Ishikawa (cell line): ENCODE results near the gene ATP8A2.

Source experiments
- CEBPB ChIP-seq: IDR thresholded peaks from 2 replicates; pipeline ENCODE4 v1.6.1; 2012
- CREB1 ChIP-seq: IDR thresholded peaks from 2 replicates; pipeline ENCODE4 v1.6.1; 2012; ENCODE audit warnings: low read depth
- EGR1 ChIP-seq: IDR thresholded peaks from 2 replicates; pipeline ENCODE4 v1.6.1; 2012
- EP300 ChIP-seq: IDR thresholded peaks from 2 replicates; pipeline ENCODE4 v1.6.1; 2012; ENCODE audit warnings: borderline replicate concordance
- FOXM1 ChIP-seq: IDR thresholded peaks from 2 replicates; pipeline ENCODE4 v1.6.1; 2012; ENCODE audit warnings: low read depth, borderline replicate concordance
- MAX ChIP-seq: IDR thresholded peaks from 2 replicates; pipeline ENCODE4 v1.6.1; 2012
- NFIC ChIP-seq: IDR thresholded peaks from 2 replicates; pipeline ENCODE4 v1.6.1; 2012
- RAD21 ChIP-seq: IDR thresholded peaks from 2 replicates; pipeline ENCODE4 v1.6.1; 2012; ENCODE audit warnings: low read depth
- REST ChIP-seq: IDR thresholded peaks from 2 replicates; pipeline ENCODE4 v1.6.1; 2012; ENCODE audit warnings: low read depth, mild to moderate bottlenecking
- TAF1 ChIP-seq: IDR thresholded peaks from 2 replicates; pipeline ENCODE4 v1.6.1; 2012; ENCODE audit warnings: low read depth, mild to moderate bottlenecking
- TCF12 ChIP-seq: IDR thresholded peaks from 2 replicates; pipeline ENCODE4 v1.6.1; 2012; ENCODE audit warnings: low read depth
- TEAD4 ChIP-seq: IDR thresholded peaks from 2 replicates; pipeline ENCODE4 v1.6.1; 2012
- USF1 ChIP-seq: IDR thresholded peaks from 2 replicates; pipeline ENCODE4 v1.6.1; 2012
- YY1 ChIP-seq: IDR thresholded peaks from 2 replicates; pipeline ENCODE4 v1.6.1; 2012; ENCODE audit warnings: low read depth
- ZBTB7A ChIP-seq: IDR thresholded peaks from 2 replicates; pipeline ENCODE4 v1.6.1; 2012; ENCODE audit warnings: low read depth

The ATP8A2 gene

GRCh38 chr13:25682276-25682675, 310.5 kb downstream of the ATP8A2 start:
- TF ChIP-seq FOXM1 = no peak
- TF ChIP-seq ZBTB7A = no peak
- no peak for TF ChIP-seq NFIC
- TF ChIP-seq EGR1 = no peak
- no peak for TF ChIP-seq CREB1
- no peak for TF ChIP-seq TCF12
- no peak for TF ChIP-seq CEBPB
- TF ChIP-seq RAD21 = no peak
- no peak for TF ChIP-seq YY1
- no peak for TF ChIP-seq MAX
- no peak for TF ChIP-seq TEAD4
- no peak for TF ChIP-seq TAF1
- TF ChIP-seq EP300 = no peak
- no peak for TF ChIP-seq REST
- no peak for TF ChIP-seq USF1

- no peak for TF ChIP-seq MAX
Observed at GRCh38 chr13:25683056-25683455, 311.3 kb downstream of the ATP8A2 start.

- TF ChIP-seq TEAD4 (no peak), ZBTB7A (no peak), TAF1 (no peak), REST (no peak), NFIC (no peak), USF1 (no peak), FOXM1 (no peak)
Observed at GRCh38 chr13:25683662-25684370, 312.0 kb downstream of the ATP8A2 start.

- TF ChIP-seq FOXM1 (no peak), REST (no peak), MAX (no peak), TCF12 (no peak), ZBTB7A (no peak), YY1 (no peak), USF1 (no peak), CEBPB (no peak), TAF1 (no peak), RAD21 (no peak), EP300 (no peak), NFIC (no peak), TEAD4 (no peak), EGR1 (no peak)
Observed at GRCh38 chr13:25684491-25684890, 312.7 kb downstream of the ATP8A2 start.
